GM12891 (cell line): ENCODE data around the gene RAB1A.

Experiments
- DNase-seq: peaks from one replicate; pipeline ENCODE4 v3.0.0; 2011; ENCODE audit warnings: low spot score; ENCODE audit not compliant: insufficient read length
- FAIRE-seq: peaks from 2 replicates; lab custom pipeline; 2011; peaks lifted over from hg19 to GRCh38; lab: Jason Lieb, UNC
- PAX5 ChIP-seq: IDR thresholded peaks from 2 replicates; pipeline ENCODE4 v1.6.1; 2011; ENCODE audit warnings: low read length, moderate library complexity, mild to moderate bottlenecking; ENCODE audit not compliant: insufficient read depth, severe bottlenecking
- POLR2A ChIP-seq: IDR thresholded peaks from 2 replicates; pipeline ENCODE4 v1.6.1; 2011; ENCODE audit warnings: low read depth, low read length, control low read depth
- POLR2AphosphoS5 ChIP-seq: IDR thresholded peaks from 2 replicates; pipeline ENCODE4 v1.6.1; 2011; ENCODE audit warnings: low read depth, low read length, control low read depth
- POU2F2 ChIP-seq: IDR thresholded peaks from 2 replicates; pipeline ENCODE4 v1.6.1; 2011; ENCODE audit warnings: low read depth, mild to moderate bottlenecking, control low read depth, low read length, moderate library complexity
- SPI1 ChIP-seq: IDR thresholded peaks from 2 replicates; pipeline ENCODE4 v1.6.1; 2011; ENCODE audit warnings: low read depth, low read length, control low read depth
- TAF1 ChIP-seq: IDR thresholded peaks from 2 replicates; pipeline ENCODE4 v1.6.1; 2011; ENCODE audit warnings: low read depth, low read length, control low read depth

Gene RAB1A

DNA sequence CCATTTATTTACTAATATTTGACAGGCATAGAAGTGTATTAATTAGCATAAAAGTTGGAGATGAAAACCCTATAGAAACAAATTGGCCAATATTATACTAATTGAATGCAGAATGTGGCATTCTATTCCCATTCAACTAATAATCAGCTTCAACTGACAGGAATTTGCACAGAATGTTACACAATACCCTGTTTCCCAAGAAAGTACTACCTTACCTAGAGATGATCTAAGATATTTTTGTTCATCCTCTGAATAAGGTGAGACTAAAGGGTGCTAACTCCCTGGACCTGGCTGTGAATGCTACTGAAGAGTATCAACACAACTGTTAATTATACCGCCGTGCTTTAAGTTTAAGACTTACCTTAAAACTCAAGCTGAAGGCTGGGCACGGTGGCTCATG, 44.8 kb downstream of the RAB1A start:
- DNase-seq: no peak
- no peak for FAIRE-seq
- TF ChIP-seq PAX5: no peak
- no peak for TF ChIP-seq POLR2A
- TF ChIP-seq POLR2AphosphoS5: no peak
- no peak for TF ChIP-seq TAF1
- no peak for TF ChIP-seq SPI1
- TF ChIP-seq POU2F2: no peak

- TF ChIP-seq SPI1 (no peak), PAX5 (no peak), TAF1 (no peak), POLR2AphosphoS5 (peak; percentile 78), POU2F2 (no peak), POLR2A (0 out of 2 replicates have a peak, but pooled peaks have one; percentile 14)
- DNase-seq (no peak), FAIRE-seq (no peak)
Observed at GRCh38 chr2:65081232-65081685, 48.6 kb downstream of the RAB1A start.

DNA sequence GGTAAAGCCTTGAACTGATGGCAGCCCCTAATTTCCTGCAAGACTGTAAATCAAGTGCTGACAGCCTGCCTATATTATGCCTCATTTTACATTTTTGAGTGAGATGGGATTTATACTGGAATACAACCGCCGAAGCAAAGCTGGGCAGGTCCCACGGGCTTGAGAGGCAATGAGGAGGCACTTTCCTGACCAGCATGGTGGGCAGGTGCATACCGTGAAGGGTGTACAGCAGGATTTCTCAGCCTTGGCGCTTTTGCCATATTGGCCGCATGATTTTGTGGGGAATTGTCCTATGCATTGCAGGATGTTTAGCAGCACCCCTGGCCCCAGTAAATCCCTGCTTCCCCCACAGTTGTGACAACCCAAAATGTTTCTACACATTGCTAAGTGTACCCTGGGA, 50.9 kb downstream of the RAB1A start:
- TF ChIP-seq POLR2AphosphoS5 (peak; percentile 60; the same call in 1 of the 2 replicates), POU2F2 (no peak)
- DNase-seq (no peak), FAIRE-seq (no peak)

- no peak for FAIRE-seq
- TF ChIP-seq TAF1: no peak
- TF ChIP-seq SPI1: no peak
- no peak for TF ChIP-seq PAX5
- no peak for TF ChIP-seq POLR2AphosphoS5
- no peak; the same call in 1 of the 2 replicates for TF ChIP-seq POLR2A
- TF ChIP-seq POU2F2: no peak
Observed at GRCh38 chr2:65077898-65078297, 52.0 kb downstream of the RAB1A start.

GRCh38 chr2:65076345-65076710, 53.6 kb downstream of the RAB1A start:
- FAIRE-seq: no peak
- no peak for DNase-seq
- TF ChIP-seq SPI1 (no peak), TAF1 (no peak), POU2F2 (no peak), POLR2AphosphoS5 (no peak), POLR2A (no peak), PAX5 (no peak)

More at GRCh38 chr2:65077898-65078297, 52.0 kb downstream of the RAB1A start:
- DNase-seq: no peak

DNA sequence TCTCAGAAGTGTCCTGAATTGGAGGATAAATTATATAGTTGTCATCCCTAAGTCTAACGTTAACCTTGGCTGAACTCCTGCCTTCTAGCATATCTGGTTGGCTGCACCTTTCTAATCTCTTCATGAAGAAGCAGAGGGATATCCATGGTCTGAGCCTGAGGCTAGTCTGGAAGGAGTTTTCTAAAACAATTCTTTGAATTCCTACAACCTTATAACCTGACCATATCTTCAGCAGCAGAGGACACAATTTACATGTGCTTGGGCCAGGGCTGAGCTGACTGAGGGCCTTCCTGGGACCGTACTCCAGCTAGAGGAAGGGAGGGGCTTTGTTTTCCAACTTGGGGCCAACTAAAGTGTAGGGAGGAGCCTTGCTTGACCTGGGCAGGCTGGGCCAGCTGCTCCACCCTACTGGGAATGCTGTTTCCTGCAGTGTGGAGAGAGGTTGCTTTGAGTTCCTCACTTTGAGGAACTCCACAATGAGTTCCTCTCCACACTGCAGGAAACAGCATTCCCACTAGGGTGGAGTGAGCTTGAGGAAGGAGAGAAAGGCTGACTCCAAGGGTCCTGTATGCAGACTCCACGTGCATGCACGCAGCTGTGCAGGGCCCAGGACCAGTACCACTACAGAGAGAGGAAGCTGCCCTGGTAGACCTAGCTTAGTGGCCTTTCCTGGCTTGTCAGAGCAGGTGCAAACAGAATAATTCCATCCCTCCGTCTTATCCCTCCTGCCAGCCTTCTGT, 54.1 kb downstream of the RAB1A start:
- FAIRE-seq: no peak
- no peak for DNase-seq
- no peak for TF ChIP-seq SPI1
- TF ChIP-seq PAX5: no peak
- no peak for TF ChIP-seq TAF1
- no peak for TF ChIP-seq POLR2AphosphoS5
- no peak for TF ChIP-seq POU2F2

- DNase-seq: no peak
- no peak for FAIRE-seq
- TF ChIP-seq TAF1 (no peak), POLR2A (no peak), POLR2AphosphoS5 (no peak), SPI1 (no peak), PAX5 (no peak), POU2F2 (no peak)
Observed at GRCh38 chr2:65075176-65075575, 54.7 kb downstream of the RAB1A start.

GRCh38 chr2:65073879-65074565, 55.9 kb downstream of the RAB1A start:
- no peak for TF ChIP-seq POU2F2
- no peak for TF ChIP-seq POLR2A
- no peak for TF ChIP-seq SPI1
- TF ChIP-seq POLR2AphosphoS5: no peak
- TF ChIP-seq TAF1: no peak
- TF ChIP-seq PAX5: no peak
- no peak for FAIRE-seq
- DNase-seq: no peak

DNA sequence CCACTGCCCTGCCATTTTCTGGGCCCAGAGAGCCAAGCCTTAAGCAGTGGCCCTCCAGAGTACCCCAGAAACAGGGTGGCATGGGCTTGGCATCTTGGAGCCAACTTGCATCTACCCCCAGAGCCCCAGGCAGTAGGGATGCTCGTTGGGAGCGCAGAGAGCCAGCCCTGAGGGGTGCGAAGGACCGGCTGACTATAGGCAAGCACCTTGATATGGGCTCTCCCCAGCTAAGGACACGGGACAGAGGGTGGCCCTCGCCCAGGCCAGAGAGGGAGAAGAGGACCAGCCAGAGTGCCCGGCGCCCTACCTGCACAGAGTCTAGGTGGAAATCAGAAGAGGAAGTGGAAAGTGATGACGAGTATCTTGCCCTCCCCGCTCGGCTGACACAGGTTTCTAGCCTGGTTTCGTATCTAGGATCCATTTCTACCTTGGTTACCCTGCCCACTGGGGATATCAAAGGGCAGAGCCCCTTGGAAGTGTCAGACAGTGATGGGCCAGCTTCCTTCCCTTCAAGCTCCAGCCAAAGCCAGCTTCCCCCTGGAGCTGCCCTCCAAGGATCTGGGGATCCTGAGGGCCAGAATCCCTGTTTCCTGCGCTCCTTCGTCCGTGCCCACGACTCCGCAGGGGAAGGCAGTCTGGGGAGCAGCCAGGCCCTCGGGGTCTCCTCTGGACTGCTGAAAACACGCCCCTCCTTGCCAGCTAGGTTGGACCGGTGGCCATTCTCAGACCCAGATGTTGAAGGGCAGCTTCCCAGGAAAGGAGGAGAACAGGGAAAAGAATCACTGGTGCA, 57.5 kb downstream of the RAB1A start:
- DNase-seq: peak; percentile 40
- peak; percentile 33 for FAIRE-seq
- TF ChIP-seq SPI1: peak; percentile 95
- no peak for TF ChIP-seq PAX5
- TF ChIP-seq TAF1: no peak
- TF ChIP-seq POU2F2: no peak
- TF ChIP-seq POLR2A: no peak; the same call in 1 of the 2 replicates
- TF ChIP-seq POLR2AphosphoS5: no peak; the same call in 1 of the 2 replicates
